ES-I3 (cell line): ENCODE measurements around the gene ABCA4.

Source experiments
- H3K36me3 ChIP-seq: 2 replicates; pipeline ENCODE4 v1.6.1; 2013; ENCODE audit warnings: mild to moderate bottlenecking, low read length, control low read depth, moderate library complexity; ENCODE audit not compliant: insufficient read depth
- H3K4me1 ChIP-seq: 2 replicates; pipeline ENCODE4 v1.6.1; 2013; ENCODE audit warnings: mild to moderate bottlenecking, control low read depth, low read length; ENCODE audit not compliant: insufficient read depth
- H3K9ac ChIP-seq: 2 replicates; pipeline ENCODE4 v1.6.1; 2013; ENCODE audit warnings: low read depth, mild to moderate bottlenecking, low read length, moderate library complexity
- H3K9me3 ChIP-seq: 2 replicates; pipeline ENCODE4 v1.6.1; 2013; ENCODE audit warnings: mild to moderate bottlenecking, low read length, moderate library complexity; ENCODE audit not compliant: control insufficient read depth, insufficient read depth

ABCA4 gene

DNA sequence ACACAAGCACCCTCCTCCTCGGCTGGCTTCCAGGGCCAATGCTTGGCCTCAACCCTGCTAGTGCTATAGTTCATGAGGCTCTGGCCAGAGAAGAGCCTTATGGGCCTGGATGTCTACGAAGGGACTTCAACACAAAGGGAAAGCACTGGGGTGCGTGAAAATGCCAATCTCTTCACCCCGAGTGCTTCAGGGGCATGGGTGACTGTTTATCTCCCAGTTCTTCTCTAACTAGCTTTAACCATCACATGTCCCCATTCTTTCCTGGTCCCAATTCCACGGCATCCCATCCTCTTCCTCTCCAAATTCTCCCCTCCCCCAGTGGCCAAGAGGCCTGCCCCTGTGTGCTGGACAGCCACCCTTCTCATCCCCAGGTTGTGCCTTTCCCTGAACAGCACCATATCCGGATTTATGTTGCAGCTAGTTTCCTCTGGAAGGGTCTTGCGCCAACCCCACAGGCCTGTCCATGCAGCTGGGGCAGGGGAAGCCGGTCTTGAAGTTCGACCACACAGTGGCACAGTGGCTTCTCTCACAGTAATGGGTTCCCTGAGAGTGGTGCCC lies 16.7 kb downstream of the ABCA4 start:
- Histone ChIP-seq H3K36me3 (no peaks in the 10 kb centered on the region), H3K9me3 (no peaks in the 10 kb centered on the region), H3K9ac (no peak overlapping the region), H3K4me1 (peaks cover 18% of the 10 kb centered on the region)

DNA sequence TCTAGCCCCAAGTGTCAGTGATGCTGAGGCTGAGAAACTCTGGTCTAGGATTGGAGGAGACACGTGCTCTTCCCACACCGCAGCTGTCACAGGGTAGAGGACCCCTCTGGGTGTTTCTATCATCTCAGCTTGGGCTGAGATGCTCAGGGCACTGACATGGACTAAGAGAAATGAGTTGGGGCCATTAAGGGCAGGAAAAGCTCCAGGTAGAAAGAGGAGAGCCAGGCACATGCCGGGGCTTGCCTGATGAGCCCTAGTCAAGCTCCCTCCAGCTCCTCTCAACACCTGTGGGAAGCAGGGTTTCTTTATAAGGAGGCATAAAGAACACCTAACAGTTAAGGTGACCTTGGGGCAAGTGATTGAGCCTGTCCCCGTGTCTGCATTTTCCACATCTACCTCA lies 17.3 kb downstream of the ABCA4 start:
- no peaks in the 10 kb centered on the region for H3K9me3 ChIP-seq

DNA sequence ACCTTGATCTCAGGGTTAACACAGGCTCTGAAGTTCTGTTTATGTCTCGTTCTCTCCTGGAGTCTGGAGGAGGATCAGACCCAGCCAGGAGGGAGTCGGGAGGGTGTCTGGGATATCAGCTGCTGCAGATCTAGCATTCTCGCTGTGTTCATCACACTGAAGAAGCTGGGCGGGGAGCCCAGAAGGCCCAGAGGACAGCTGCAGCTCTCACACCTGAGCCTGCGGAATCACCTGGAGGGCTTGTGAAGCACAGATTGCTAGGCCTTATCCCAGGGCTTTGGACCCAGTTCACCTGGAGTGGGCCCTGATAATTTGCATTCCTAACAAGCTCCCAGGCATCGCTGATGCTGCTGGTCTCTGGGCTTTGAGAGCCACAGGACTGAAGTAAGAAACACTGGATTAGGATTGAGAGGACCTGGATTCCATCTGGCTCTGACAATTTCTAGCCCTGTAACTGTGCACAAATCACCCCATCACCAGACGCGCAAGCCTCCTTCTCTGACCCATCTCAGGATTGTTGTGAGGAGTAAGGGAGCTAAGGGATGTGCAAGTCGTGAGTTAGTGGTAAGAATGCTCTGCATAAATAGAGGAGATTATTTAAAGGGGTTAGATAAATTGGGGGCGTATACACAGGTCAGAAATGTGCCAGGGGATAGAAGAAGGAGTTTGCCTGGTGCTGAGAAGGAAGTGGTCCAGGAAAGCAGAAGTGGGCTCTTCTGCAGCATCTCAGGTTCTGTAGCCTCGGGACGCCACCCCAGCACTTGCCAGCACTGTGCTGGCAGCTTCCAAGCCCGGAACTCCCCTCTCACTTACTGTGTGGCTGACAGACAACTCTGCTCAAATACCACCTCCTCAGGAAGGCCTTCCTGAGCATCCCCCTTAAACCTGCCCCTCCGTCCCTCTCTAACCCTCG lies 19.1 kb downstream of the ABCA4 start:
- H3K36me3 ChIP-seq = no peaks in the 10 kb centered on the region
- no peaks in the 10 kb centered on the region for H3K9me3 ChIP-seq
- H3K4me1 ChIP-seq = peaks cover 18% of the 10 kb centered on the region
- H3K9ac ChIP-seq = no peak overlapping the region

More for the DNA sequence above, 17.3 kb downstream of the ABCA4 start:
- Histone ChIP-seq H3K4me1 (peaks cover 18% of the 10 kb centered on the region), H3K36me3 (no peaks in the 10 kb centered on the region), H3K9ac (no peak overlapping the region)

DNA sequence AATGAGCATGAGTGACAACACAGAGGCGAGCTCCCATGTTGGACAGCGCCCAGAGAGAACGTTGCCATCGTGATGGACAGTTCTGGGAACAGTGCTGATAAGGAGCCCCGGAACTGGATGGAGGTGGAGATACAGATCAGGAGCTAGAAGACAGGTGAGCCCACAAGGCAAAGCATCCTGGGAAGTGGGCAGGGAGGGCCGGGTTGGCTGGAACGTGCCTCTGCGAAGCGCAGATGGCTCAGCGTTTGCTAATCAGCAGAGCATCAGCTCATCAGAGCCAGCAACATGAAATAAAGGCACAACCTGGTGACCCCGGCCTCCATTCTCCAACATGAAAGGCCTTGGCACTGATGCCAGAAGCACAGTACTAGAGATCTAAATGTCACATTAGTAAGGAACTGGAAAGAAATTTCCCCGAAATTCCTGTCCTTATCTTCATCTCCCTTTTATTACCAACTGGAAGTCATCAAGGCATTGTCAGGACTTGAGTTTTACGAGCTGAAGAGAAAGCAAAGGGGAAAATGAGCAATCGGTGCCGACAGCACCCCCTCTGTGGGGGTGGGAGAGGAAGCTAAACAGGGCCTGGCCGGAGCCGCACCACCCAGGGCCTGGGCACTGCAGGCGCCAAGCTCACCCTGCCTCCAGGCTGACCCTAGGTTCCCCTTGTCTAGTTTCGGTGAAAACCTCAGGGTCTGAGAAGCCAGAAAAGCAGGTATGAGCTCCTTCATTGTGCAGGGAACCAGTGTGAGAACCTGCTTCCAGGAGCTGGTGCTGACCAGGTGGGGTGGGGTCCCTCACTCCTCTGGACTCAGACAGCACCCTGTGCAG lies 19.9 kb downstream of the ABCA4 start:
- H3K4me1 ChIP-seq = peaks cover 12% of the 10 kb centered on the region
- no peaks in the 10 kb centered on the region for H3K9me3 ChIP-seq
- H3K9ac ChIP-seq = no peak overlapping the region
- H3K36me3 ChIP-seq = no peaks in the 10 kb centered on the region

DNA sequence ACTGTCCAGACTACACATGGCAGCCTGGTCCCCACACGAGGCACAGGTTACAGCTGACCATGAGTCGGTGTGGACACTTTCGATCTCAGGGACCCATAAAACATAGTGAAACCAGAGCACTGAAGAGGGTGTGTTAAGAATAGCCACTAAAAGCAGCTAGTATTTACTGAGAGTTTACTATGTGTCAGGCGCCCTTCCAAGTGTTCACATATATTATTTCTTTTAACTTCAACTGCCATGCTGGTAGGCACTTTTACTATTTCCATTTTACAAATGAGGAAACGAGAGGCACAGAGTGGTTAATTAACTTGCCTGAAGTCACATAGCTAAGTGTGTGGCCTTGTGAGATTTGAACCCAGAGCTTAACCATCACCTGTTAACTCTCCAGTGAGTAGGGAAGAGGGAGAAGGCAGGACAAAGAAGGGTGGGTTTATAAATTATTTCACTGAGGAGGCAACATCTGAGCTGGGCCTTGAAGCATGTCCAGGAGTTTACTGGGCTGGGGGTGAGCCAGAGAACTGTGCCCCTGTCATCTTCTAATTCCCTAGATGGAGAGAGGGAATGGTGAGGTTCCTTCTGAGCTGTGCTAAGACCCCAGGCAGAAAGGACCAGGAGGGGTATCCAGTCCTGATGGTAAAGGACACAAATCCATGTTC lies 20.7 kb downstream of the ABCA4 start:
- H3K9me3 ChIP-seq = no peaks in the 10 kb centered on the region
- H3K36me3 ChIP-seq = no peaks in the 10 kb centered on the region
- H3K4me1 ChIP-seq = peaks cover 6% of the 10 kb centered on the region
- H3K9ac ChIP-seq = no peak overlapping the region

DNA sequence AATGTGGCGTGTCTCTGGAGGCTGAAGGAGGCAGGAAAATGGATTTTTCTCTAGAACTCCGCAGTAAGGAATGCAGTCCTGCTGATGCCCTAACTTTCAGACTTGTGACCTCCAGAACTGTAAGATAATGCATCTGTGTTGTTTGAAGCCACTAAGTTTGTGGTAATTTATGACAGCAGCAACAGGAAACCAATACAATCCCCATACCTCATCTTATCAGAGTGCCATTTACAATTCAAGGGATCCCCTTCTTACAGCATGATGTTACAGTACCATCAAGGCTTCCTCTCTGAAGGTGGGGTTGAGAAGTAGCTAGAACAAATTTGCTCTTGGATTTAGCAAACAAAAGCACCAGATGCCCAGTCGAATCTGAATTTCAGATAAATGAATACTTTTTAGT lies 21.6 kb downstream of the ABCA4 start:
- peaks cover 11% of the 10 kb centered on the region; the same call in 1 of the 2 replicates for H3K4me1 ChIP-seq
- no peak overlapping the region for H3K9ac ChIP-seq
- H3K9me3 ChIP-seq = no peaks in the 10 kb centered on the region
- no peaks in the 10 kb centered on the region for H3K36me3 ChIP-seq

DNA sequence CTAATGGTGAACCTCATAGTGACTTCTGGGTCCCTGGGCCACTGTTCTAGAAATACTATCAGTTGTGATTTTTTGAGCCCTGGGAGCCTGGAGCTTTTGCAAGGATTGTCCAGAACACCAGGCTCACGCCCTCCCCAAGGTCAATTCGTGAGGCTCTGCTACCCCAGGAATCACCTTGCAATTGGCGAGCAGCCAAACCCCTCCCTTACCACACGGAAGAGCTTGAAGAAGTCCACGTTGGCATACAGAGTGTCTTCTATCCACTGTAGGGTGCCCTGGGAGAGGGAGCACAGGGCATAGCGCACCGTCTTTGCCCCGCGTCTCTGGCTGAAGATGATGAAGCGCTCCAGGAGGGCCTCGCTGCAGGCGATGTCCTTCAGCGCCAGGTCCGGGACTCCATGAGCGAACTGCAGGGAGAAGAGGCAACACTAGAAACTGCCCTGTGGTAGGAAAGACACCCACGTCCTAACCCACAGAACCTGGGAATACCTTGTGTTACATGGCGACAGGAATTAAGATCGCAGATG lies 22.3 kb downstream of the ABCA4 start:
- Histone ChIP-seq H3K9me3 (no peaks in the 10 kb centered on the region), H3K4me1 (peaks cover 17% of the 10 kb centered on the region; the same call in 1 of the 2 replicates), H3K36me3 (no peaks in the 10 kb centered on the region), H3K9ac (no peak overlapping the region)

DNA sequence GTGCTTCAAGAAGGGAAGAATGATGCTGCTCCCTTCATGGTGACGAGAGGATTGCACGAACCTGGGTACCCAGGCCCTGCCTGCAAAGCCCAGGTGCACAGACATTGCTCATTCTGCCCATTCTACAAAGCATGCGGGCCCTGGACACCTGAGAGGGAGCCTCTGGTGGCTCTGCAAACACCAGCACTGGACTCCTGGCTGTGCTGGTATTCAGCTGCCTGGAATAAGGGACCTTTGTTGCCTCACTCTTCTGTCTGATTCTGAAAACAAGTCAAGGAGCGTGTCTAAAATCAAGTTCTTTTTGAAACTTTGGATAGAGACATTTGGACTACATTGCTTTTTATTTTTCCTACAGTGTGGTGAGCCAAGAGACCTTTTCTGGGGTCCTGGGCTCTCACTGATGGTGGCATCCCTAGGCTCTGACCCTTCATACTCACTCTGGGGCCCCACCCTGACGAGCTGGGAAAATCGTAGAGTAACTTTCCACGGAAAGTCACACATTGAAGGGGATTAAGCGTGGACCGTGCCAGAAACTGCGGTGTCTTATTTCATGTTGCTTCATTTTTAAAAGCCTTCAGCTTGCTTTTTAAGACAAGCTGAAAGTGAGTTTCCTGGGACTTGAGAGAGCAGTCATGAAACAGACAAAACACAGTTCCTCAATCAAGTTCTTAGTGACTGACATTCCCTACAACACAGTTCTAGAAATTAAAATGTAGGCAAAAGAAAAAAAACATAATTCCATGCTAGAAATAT lies 24.0 kb downstream of the ABCA4 start:
- Histone ChIP-seq H3K4me1 (peaks cover 33% of the 10 kb centered on the region), H3K9ac (no peak overlapping the region), H3K9me3 (no peaks in the 10 kb centered on the region), H3K36me3 (no peaks in the 10 kb centered on the region)

DNA sequence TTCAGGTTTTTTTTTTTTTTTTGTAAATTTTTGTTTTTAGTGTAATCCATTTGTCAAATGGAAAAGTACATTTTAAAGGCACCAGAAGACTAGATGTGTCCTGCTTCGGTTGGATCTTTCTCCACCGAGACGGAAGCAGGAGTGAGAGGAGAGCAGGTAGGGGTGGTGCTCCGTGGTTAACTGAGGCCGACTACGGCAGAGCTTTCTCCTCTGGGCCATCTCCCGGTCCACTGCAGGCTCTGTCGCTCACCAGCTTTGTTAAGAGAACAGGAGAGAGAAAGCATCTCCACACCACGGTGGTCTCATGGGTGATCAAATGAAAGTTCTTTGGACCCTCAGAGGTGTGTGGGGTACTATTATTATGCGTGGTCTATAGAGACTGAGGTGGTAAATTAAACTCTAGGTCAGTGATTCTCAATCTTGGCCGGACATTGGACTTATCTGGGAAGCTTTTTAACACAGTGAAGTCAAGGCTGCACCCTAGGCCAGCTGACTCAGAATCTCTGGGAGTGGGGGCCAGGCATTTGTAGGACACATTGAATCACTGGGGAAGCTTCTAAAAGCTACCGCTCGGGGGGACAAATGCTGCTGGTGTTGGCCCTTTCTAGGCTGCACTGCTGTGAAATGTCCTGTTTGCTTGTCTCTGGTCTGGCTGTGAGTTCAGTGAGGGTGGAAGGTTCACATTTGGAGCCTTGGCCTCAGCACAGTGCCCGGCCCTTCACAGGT lies 25.0 kb downstream of the ABCA4 start:
- Histone ChIP-seq H3K9ac (no peak overlapping the region), H3K36me3 (no peaks in the 10 kb centered on the region), H3K9me3 (no peaks in the 10 kb centered on the region), H3K4me1 (peaks cover 43% of the 10 kb centered on the region)

DNA sequence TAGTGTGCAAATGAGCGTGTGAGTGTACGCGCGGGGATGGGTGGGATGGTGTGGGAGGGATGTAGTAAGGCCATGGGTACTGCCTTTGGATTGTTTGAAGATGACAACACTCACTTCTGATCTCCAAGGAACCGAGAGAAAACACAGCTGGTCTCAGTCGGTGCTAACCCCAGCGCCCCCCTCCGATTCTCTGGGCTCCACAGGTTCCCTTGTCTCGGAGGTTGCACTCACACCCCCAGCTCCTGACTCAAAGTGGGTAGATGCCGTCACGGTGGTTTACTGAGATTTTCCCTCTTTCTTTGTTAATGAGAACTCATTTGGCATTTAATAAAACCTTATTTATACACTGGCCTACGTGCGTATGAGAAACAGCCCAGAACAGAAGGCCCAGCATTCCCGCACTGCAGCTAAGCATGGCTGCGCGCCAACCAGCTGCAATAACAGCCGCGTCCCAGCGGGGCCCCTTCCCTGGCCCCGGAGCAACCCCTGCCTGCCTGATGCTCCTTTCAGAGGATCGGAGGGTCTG lies 25.8 kb downstream of the ABCA4 start:
- peaks cover 49% of the 10 kb centered on the region for H3K4me1 ChIP-seq
- no peak overlapping the region for H3K9ac ChIP-seq

DNA sequence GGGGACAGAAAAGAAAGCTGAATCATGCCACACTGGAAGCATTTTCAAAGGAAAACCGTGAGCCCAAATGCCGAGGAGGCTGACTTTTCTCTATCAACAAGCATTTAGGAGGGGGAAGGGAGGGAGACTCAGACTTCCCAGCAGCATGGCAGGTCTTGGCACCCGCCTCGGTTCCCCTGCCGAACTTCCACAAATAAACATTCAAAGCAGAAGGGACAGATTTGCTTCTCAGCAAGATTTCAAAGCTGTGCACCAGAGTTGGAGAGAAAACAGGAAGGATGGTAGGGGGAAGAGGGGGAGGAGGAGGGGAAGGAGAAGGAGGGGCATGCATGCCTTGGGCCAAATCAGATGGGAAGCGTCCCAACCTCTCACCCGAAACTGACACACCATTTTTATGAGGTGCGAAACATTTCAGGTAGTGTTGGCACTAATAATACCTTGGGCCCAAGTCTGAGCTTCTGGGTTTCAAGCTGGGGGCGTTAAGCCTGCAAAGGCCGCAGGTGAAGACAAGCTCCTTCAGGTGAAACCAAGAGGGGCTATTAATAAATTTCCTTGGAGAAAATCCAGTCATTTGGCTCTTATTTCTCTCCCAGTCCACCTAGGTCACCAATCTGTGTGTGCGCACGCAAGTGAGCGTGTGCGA lies 26.4 kb downstream of the ABCA4 start:
- peaks cover 49% of the 10 kb centered on the region for H3K4me1 ChIP-seq
- H3K9me3 ChIP-seq = no peaks in the 10 kb centered on the region
- no peaks in the 10 kb centered on the region for H3K36me3 ChIP-seq
- no peak overlapping the region for H3K9ac ChIP-seq

More for the DNA sequence above, 25.8 kb downstream of the ABCA4 start:
- H3K36me3 ChIP-seq = no peaks in the 10 kb centered on the region
- no peaks in the 10 kb centered on the region for H3K9me3 ChIP-seq

DNA sequence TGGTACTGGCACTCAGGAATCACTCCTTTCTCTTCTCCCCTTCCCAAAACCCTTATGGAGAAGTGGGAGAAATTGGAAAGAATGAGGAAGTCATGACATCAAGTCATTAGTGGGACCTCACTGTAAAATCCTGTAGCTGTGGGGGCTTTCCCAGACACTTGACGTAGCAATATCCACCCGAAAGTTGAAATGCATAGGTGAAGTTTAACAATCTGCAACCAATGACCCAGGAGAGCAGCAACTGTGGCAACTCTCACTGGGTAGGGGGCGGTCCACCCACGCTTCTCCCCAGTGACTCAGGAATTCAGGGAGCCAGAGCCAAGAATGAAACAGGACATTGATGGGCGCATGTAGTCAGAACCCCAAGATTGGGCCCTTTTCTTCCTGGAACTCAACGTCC lies 27.0 kb downstream of the ABCA4 start:
- Histone ChIP-seq H3K9me3 (no peaks in the 10 kb centered on the region), H3K9ac (no peak overlapping the region), H3K4me1 (peaks cover 49% of the 10 kb centered on the region), H3K36me3 (no peaks in the 10 kb centered on the region)
